ENCODE results near the gene DRD1. TPM values are rescaled to one million over a fixed set of nuclear protein-coding genes. Genes with fewer than 3 reads are reported as not detected.

Gene DRD1
- 0.08 to 0.18 TPM (median 0.15 TPM) in 5 replicates for total RNA-seq (2022; extraction: Qiagen RNA extraction)

DNA sequence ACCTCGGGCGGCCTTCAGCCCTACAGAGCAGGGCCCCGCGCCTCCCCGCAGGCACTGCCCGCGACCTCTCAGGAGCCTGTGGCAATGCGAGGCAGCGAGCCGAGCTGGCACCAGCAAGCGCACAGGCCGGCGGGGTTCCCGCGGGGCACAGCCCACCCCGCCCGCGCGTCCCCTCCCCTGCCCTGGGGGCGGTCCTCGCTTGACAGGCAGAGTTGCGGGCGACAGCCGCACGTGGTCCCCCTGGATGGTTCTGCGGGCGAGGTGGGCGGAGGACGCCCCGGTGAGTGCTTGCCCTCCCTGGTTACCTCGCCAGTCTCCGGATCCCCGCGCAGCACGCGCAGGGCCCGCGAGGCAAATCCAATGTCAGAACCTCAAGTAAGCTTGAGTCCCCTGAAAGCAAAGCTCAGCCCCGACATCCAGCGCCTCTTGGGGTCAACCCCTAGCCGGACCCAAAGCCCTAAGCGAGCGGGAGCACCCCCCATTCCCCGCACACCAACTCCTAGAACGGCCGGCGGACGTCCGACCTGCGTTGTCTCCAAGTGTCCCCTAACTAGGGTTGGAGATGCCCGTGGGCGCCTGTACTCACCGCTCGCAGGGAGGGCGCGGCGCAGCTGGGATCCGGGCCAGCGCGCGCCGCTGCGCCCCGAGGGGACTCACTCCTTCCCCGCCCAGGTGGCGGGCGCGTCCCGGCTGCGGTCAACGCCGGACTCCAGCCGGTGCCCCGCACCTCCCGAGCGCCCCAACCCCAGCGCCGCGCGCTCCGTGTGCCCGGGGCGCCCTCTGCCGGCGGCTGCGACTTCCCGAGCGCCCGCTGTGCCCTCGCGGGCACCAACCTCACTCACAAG, at the start of gene DRD1:
TSS of gene DRD1 (minus strand) at position 123 of the 845 bp plus-strand sequence. CDS start 1,083 bp downstream, outside the sequence.

GRCh38 chr5:175478384-175479124, 34.6 kb upstream of the DRD1 start, which contains the start of gene SFXN1:
SFXN1 (plus strand) TSS chr5:175478560; CDS start chr5:175492104, 13,544 bp downstream.

Other genes starting within 250 kb of the DRD1 start
- 78.5 to 104 TPM (median 91.3 TPM) in 5 replicates for gene SFXN1, start 34.4 kb upstream of the DRD1 start, total RNA-seq (2022; extraction: Qiagen RNA extraction)
- gene HRH2, start 213.9 kb upstream of the DRD1 start, total RNA-seq (2022; extraction: Qiagen RNA extraction): 0.38 to 0.70 TPM (median 0.53 TPM) in 5 replicates